Measurements from ENCODE around the gene OTP.
A peak's percentile ranks its signal among the peaks of the same experiment; 100 is the strongest.

OTP gene

GRCh38 chr5:77637998-77638762 is at the start of gene OTP:
Gene OTP, minus strand, starts transcription at chr5:77638713. Its CDS starts 164 bp downstream, at chr5:77638549.
- DNase-seq = no peak

- no peak for DNase-seq
Measured at GRCh38 chr5:77683171-77683732, 44.7 kb upstream of the OTP start.

- no peak for DNase-seq
Measured at GRCh38 chr5:77670526-77670925, 32.0 kb upstream of the OTP start.

- no peak for DNase-seq
Measured at GRCh38 chr5:77669677-77670076, 31.2 kb upstream of the OTP start.

GRCh38 chr5:77663090-77663863 is 24.8 kb upstream of the OTP start:
- no peak for DNase-seq

- DNase-seq = no peak
Measured at GRCh38 chr5:77662635-77663034, 24.1 kb upstream of the OTP start.

GRCh38 chr5:77658662-77659061 is 20.1 kb upstream of the OTP start:
- DNase-seq = no peak

- DNase-seq = no peak
Measured at GRCh38 chr5:77651343-77651742, 12.8 kb upstream of the OTP start.

- DNase-seq = no peak
Measured at GRCh38 chr5:77650686-77651085, 12.2 kb upstream of the OTP start.

GRCh38 chr5:77649776-77650175 is 11.3 kb upstream of the OTP start:
- DNase-seq = no peak

- DNase-seq = no peak
Measured at GRCh38 chr5:77645995-77646639, 7.6 kb upstream of the OTP start.

- peak in 1 of 2 experiments; percentile 11 for DNase-seq
Measured at GRCh38 chr5:77645158-77645994, 6.9 kb upstream of the OTP start.

- DNase-seq = no peak
Measured at GRCh38 chr5:77644371-77645157, 6.1 kb upstream of the OTP start.

- DNase-seq = no peak
Measured at GRCh38 chr5:77643654-77644370, 5.3 kb upstream of the OTP start.

- DNase-seq = no peak
Measured at GRCh38 chr5:77642738-77643653, 4.5 kb upstream of the OTP start.

GRCh38 chr5:77641963-77642737 is 3.6 kb upstream of the OTP start:
- no peak for DNase-seq

GRCh38 chr5:77641397-77641943 is 3.0 kb upstream of the OTP start:
- DNase-seq = no peak

GRCh38 chr5:77640589-77641396 is 2.3 kb upstream of the OTP start:
- DNase-seq = no peak

Data from Kasumi-1 (cell line).